Osteoblast (primary cell): Measurements from ENCODE around the gene HSDL2. TPM values are rescaled to one million over a fixed set of nuclear protein-coding genes. Genes with fewer than 3 reads are reported as not detected.

Experiments used
- DNase-seq: peaks from one replicate; pipeline ENCODE4 v3.0.0; 2011; ENCODE audit warnings: low spot score, mixed read lengths; ENCODE audit not compliant: insufficient read length; ENCODE audit errors: missing footprints
- H2AFZ ChIP-seq: 2 replicates; pipeline ENCODE4 v1.6.0; 2011; ENCODE audit warnings: mild to moderate bottlenecking, low read length
- H3K27ac ChIP-seq: 2 replicates; pipeline ENCODE4 v1.5.1; 2011; ENCODE audit warnings: mild to moderate bottlenecking, low read depth, low read length, moderate library complexity
- H3K27me3 ChIP-seq: 2 replicates; pipeline ENCODE4 v1.6.0; 2012; ENCODE audit warnings: mild to moderate bottlenecking, control low read depth, inconsistent platforms, low read length, moderate library complexity; ENCODE audit not compliant: insufficient read depth
- H3K36me3 ChIP-seq: 2 replicates; pipeline ENCODE4 v1.5.1; 2011; ENCODE audit warnings: mild to moderate bottlenecking, low read length, control low read depth, moderate library complexity; ENCODE audit not compliant: insufficient read depth
- H3K4me1 ChIP-seq: 2 replicates; pipeline ENCODE4 v1.5.1; 2011; ENCODE audit warnings: mild to moderate bottlenecking, low read length, control low read depth, moderate library complexity; ENCODE audit not compliant: insufficient read depth
- H3K4me2 ChIP-seq: 2 replicates; pipeline ENCODE4 v1.6.0; 2011; ENCODE audit warnings: mild to moderate bottlenecking, low read length; ENCODE audit not compliant: insufficient read depth
- H3K4me3 ChIP-seq: fragments of 200-600 bp; sonication (generic); 3 replicates; pipeline ENCODE4 v1.5.1; 2012; ENCODE audit warnings: mild to moderate bottlenecking, low read length, inconsistent platforms; ENCODE audit not compliant: insufficient read depth
- H3K79me2 ChIP-seq: 2 replicates; pipeline ENCODE4 v1.6.0; 2012; ENCODE audit warnings: mild to moderate bottlenecking, low read length, control low read depth, inconsistent platforms; ENCODE audit not compliant: insufficient read depth
- H3K9me3 ChIP-seq: 2 replicates; pipeline ENCODE4 v1.5.1; 2011; ENCODE audit warnings: low read depth, low read length, control low read depth
- H4K20me1 ChIP-seq: 2 replicates; pipeline ENCODE4 v1.6.0; 2012; ENCODE audit warnings: mild to moderate bottlenecking, low read length, control low read depth; ENCODE audit not compliant: insufficient read depth
- total RNA-seq: library from RNA; depleted of rRNA; stranded (reverse); fragments of >200 nt; gene quantifications from 2 replicates; pipeline ENCODE4 v1.2.3, GENCODE V29; 2012
- TF ChIP-seq, protein P1 (sequence below): IDR thresholded peaks from 2 replicates; pipeline ENCODE4 v1.5.1; 2011; ENCODE audit warnings: mild to moderate bottlenecking, low read depth, low read length, moderate library complexity; ENCODE audit errors: extremely low read depth

The HSDL2 gene
- total RNA-seq, 1 donor = 42.3 TPM

GRCh38 chr9:112484607-112485006, 104.7 kb downstream of the HSDL2 start:
- H4K20me1 ChIP-seq = no peaks in the 10 kb centered on the region
- H3K79me2 ChIP-seq = peaks cover 4% of the 10 kb centered on the region
- no peak overlapping the region for H3K4me2 ChIP-seq
- no peak overlapping the region for H2AFZ ChIP-seq
- H3K4me3 ChIP-seq = no peak overlapping the region
- TF ChIP-seq, protein P1, sequence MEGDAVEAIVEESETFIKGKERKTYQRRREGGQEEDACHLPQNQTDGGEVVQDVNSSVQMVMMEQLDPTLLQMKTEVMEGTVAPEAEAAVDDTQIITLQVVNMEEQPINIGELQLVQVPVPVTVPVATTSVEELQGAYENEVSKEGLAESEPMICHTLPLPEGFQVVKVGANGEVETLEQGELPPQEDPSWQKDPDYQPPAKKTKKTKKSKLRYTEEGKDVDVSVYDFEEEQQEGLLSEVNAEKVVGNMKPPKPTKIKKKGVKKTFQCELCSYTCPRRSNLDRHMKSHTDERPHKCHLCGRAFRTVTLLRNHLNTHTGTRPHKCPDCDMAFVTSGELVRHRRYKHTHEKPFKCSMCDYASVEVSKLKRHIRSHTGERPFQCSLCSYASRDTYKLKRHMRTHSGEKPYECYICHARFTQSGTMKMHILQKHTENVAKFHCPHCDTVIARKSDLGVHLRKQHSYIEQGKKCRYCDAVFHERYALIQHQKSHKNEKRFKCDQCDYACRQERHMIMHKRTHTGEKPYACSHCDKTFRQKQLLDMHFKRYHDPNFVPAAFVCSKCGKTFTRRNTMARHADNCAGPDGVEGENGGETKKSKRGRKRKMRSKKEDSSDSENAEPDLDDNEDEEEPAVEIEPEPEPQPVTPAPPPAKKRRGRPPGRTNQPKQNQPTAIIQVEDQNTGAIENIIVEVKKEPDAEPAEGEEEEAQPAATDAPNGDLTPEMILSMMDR = no peak
- no peaks in the 10 kb centered on the region for H3K27me3 ChIP-seq
- H3K36me3 ChIP-seq = no peaks in the 10 kb centered on the region
- no peaks in the 10 kb centered on the region for H3K9me3 ChIP-seq
- no peak overlapping the region for H3K27ac ChIP-seq
- no peak for DNase-seq
- peaks cover 8% of the 10 kb centered on the region for H3K4me1 ChIP-seq

DNA sequence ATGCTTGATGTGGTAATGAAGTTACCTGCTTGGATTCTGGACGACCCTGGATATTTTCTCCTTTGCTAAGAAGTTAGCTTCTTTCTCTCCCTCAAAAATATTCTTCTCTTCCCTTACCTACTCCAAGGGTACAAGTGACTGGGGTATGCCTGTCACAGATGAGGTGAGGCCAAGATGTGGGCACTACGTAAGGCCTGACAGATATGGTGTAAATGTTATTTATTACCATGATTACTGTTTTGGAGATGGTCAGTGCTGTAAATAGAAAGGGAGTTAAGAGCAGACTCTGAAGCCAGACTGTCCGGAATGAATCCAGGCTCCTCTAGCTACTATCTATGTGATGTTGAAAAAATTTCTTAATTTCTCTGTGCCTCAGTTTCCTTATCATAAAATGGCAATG, 105.7 kb downstream of the HSDL2 start:
- no peaks in the 10 kb centered on the region for H4K20me1 ChIP-seq
- H3K27ac ChIP-seq = no peak overlapping the region
- H3K79me2 ChIP-seq = peaks cover 4% of the 10 kb centered on the region
- no peak overlapping the region for H2AFZ ChIP-seq
- no peaks in the 10 kb centered on the region for H3K36me3 ChIP-seq
- H3K4me2 ChIP-seq = peak overlapping the region; percentile 86
- H3K27me3 ChIP-seq = no peaks in the 10 kb centered on the region
- TF ChIP-seq, protein P1 = no peak
- no peak overlapping the region for H3K4me3 ChIP-seq
- peaks cover 8% of the 10 kb centered on the region for H3K4me1 ChIP-seq
- H3K9me3 ChIP-seq = no peaks in the 10 kb centered on the region
- peak; percentile 84 for DNase-seq

GRCh38 chr9:112486221-112487007, 106.5 kb downstream of the HSDL2 start, which contains the start of gene KIAA1958:
TSS of gene KIAA1958 (plus strand) at chr9:112486827. CDS start at chr9:112574081, 87,254 bp downstream.
- no peak within 1 kb of the TSS for H3K27ac ChIP-seq
- TF ChIP-seq, protein P1 = no peak
- peak within 1 kb of the TSS; percentile 81 for H3K4me3 ChIP-seq
- H3K79me2 ChIP-seq = peaks cover 4% of the 10 kb centered on the region
- H3K4me2 ChIP-seq = peak within 1 kb of the TSS; percentile 90
- H3K9me3 ChIP-seq = no peaks in the 10 kb centered on the region
- H3K27me3 ChIP-seq = no peaks in the 10 kb centered on the region
- peaks cover 8% of the 10 kb centered on the region for H3K4me1 ChIP-seq
- H4K20me1 ChIP-seq = no peaks in the 10 kb centered on the region
- peak within 1 kb of the TSS; percentile 91 for H2AFZ ChIP-seq
- H3K36me3 ChIP-seq = no peaks in the 10 kb centered on the region
- peak; percentile 96 for DNase-seq

GRCh38 chr9:112487008-112487798, 107.3 kb downstream of the HSDL2 start:
- Histone ChIP-seq H3K27me3 (no peaks in the 10 kb centered on the region), H3K27ac (no peak overlapping the region), H3K4me1 (peaks cover 8% of the 10 kb centered on the region), H3K4me2 (peak overlapping the region; percentile 90), H3K36me3 (no peaks in the 10 kb centered on the region), H3K9me3 (no peaks in the 10 kb centered on the region), H3K79me2 (peaks cover 4% of the 10 kb centered on the region), H2AFZ (peak overlapping the region; percentile 91), H3K4me3 (peak overlapping the region; percentile 81), H4K20me1 (no peaks in the 10 kb centered on the region)
- DNase-seq = peak; percentile 94
- TF ChIP-seq, protein P1 = no peak
